Left lobe of liver (tissue), 2 donors: ENCODE results near the gene PODN. TPM values are rescaled to one million over a fixed set of nuclear protein-coding genes. Genes with fewer than 3 reads are reported as not detected.

Experiments used
- ATAC-seq: fragments of 200-7000 bp; cut with Tn5 transposase; one replicate; pipeline ENCODE4 v1.9.1; 2020; ENCODE audit warnings: mild to moderate bottlenecking, moderate library complexity
- DNase-seq: peaks from one replicate; pipeline ENCODE4 v3.0.0-alpha.2; 2020; ENCODE audit warnings: low spot score
- total RNA-seq: library from RNA; stranded (reverse); gene quantifications from one replicate; pipeline ENCODE4 v1.2.1, GENCODE V29; 2021
- donor health status: DM: no; HTN: no; CAD: no; lungs with moderate emphysema.
- donor health status: DM: no; HTN: yes; CAD: no.

The PODN gene
- total RNA-seq, 1 donor from 2014 or later: 3.0 TPM

DNA sequence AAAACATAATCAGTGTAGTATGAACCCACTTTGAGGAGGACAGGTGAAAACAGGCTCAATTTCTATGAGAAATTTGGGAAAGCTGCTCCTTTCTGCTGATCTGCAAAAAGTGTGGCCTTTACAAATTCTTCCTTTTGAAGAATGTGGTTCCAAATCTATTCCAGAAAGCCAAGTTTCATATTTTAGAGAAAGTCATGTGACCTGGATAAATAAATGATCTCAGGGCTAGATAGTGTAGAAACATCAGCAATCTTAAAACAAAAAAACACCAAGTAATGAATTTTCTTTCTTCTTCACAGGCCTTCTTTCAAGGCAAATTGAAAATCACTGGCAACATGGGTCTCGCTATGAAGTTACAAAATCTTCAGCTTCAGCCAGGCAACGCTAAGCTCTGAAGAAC is 11.7 kb upstream of the PODN start:
- ATAC-seq: no peak
- DNase-seq: no peak

GRCh38 chr1:53051676-53052075 is 10.3 kb upstream of the PODN start:
- no peak for DNase-seq
- no peak for ATAC-seq

DNA sequence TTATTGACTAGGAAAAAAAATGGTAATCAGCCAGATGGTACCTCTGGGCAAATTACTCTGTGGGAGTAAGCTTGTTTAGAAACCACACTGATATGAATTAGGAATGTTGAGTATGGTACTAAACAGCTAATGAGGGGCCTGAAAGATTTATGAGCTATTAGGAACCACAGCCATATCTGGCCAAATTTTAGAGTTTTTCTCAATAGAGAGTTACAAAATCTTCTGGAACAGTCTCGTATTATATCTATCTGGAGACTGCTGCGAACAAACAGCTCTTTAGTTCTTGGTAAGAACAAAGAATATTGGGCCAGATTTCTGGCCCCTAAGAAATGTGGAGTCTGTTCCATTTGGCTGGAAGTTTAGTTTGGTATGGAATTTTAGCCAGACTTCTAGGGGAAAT is 4.9 kb upstream of the PODN start:
- DNase-seq (no peak), ATAC-seq (no peak)

GRCh38 chr1:53060579-53060978 is 1.4 kb upstream of the PODN start:
- ATAC-seq: no peak
- no peak for DNase-seq

- DNase-seq: no peak
Observed at GRCh38 chr1:53061123-53061858, 722 bp upstream of the PODN start.

DNA sequence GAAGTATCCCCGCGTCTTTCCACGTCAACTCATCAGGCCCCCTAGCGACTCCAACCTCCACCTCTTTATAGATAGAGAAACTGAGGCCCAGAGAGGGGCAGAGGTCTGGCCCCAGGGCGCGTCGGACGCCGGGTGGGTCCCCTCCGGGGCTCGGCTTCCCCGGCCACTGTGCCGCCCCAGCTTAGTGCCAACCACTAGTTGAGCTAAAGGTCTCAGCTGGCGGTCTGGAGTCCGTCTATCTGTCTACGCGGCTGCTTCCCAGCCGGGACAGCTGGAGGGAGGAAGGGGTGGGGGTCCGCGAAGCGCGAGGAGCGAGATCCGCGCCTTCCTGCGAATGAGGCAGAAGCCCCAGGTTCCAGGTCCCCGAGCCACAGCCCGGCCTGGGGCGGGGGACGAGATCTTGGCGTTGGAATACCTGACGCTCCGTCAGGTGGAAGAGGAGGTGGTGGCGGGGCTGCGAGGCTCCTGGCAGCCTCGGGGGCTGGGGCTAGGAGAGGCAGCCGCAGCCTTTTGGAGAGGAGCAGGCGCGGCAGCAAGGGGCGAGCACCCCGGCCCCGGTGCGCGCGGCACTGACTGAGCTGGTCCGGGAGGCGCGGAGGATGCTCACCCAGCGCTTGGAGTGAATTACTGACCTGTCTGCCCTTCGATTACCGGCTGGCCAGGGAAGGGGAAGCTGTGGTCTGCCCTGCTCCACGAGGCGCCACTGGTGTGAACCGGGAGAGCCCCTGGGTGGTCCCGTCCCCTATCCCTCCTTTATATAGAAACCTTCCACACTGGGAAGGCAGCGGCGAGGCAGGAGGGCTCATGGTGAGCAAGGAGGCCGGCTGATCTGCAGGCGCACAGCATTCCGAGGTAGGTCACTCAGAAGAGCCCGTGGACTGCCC is 937 bp downstream of the PODN start:
- DNase-seq (no peak), ATAC-seq (no peak)

More at GRCh38 chr1:53061123-53061858, 722 bp upstream of the PODN start:
- ATAC-seq: peak; percentile 7

DNA sequence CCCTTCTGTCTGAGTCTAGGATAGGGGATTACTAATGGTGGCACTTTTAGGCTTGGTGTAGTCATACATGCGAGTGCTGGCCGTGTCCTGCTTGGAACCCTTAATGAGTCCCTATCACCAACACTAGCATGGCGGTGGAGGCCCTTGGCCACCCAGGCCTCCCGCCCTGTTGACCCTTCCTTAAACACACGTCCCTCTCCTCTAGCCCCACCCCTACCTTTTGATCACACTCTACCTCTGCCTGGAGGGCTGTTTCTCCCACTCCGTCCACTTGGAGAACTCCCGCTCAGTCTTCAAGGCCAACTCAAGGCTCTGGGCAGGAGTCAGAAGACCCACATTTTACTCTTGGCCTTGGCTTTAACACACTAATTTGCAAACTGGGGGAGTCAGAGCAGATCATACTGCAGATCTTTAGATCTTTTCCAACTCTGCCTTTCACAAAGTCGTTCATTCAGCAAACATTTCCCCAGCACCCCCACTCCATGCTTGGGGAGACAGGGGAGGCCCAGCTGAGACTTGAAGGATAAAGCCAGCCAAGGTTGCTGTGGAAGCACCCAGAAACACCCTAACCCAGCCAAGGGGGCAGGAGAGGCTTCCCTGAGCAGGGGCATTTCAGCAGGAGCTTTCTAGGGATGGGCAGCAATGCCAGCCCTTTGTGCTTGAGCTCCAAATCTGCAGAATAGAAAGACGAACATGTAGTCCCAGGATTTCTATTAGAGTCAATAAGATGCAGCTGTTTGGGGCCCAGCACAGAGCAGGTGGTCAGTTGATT is 1.9 kb downstream of the PODN start:
- DNase-seq (no peak), ATAC-seq (no peak)

GRCh38 chr1:53065391-53065790 is 3.4 kb downstream of the PODN start:
- DNase-seq: no peak
- no peak for ATAC-seq

DNA sequence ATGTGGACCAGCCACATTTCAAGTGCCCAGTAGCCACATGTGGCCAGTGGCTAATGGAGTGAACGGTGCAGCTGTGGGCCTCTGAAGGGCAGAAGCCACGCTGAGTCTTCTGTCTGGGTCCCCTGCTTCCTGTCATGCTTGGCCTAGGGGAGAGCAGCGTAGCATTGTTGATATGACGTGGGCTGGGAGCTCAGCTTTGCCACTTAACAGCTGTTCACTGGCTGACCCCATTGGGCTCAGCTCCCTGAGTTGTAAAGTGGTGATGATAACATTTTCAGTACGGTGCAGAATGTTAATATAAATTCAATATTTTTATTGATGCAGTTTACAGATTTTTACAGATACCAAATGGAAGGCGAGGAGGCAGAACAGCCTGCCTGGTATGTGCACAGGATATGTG is 4.5 kb downstream of the PODN start:
- DNase-seq (peak; percentile 24), ATAC-seq (no peak)

- no peak for ATAC-seq
- DNase-seq: no peak
Observed at GRCh38 chr1:53066891-53067738, 5.1 kb downstream of the PODN start.

DNA sequence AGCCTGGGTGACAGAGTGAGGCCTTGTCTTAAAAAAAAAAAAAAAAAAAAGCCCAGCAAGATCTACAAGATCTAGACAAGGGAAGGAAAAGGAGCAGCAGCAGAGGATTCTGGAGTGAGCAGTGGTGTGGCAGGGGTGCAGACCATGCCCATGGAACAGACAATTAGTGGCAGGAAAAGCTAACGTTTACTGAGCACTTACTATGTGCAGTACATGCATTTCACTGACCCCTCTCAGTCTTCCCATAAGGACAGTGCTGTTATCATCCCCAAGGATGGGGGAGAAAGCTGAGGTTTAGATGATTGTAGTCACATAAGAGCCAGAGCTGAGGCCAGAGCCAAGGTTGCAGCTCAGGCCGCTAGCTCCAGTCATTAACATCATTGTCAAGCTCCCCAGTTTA is 5.9 kb downstream of the PODN start:
- DNase-seq: no peak

DNA sequence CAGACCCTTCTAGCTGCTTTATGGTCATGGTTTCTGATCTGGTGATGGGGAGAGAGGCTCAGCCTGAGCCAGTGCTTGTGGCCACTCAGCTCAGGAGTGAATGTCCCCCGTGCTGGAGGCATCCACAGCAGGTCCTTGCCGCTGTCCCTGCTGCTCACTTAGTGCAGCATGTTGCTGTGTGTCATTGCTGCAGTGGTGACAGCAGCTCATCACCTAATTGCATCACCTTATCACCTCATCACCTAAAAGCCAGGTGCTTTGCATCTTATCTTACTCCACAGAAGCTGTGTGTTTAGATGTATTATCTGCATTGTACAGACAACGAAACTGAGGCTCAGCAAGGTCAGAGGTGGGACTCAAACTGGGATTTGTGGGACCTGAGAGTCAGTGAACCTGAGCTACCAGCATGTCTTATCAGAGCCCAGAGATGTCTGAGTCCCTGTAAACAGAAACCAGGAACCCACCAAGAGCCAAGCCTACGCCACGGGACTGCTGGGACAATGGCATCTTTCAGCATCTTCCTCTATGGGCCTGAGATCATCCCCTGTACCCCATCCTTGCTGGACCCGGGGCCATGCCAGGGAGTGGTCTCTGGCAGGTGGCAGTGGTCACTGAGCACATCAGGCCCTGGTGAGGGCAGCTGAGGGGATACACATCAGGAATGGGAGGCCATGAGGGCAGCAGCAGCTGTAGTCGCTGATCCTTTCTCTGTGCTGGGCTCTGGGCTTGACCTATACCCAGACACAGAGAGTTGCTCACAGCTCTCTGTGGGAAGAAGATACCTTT is 6.5 kb downstream of the PODN start:
- no peak for ATAC-seq
- peak; percentile 32 for DNase-seq

More for the DNA sequence above, 5.9 kb downstream of the PODN start:
- no peak for ATAC-seq

DNA sequence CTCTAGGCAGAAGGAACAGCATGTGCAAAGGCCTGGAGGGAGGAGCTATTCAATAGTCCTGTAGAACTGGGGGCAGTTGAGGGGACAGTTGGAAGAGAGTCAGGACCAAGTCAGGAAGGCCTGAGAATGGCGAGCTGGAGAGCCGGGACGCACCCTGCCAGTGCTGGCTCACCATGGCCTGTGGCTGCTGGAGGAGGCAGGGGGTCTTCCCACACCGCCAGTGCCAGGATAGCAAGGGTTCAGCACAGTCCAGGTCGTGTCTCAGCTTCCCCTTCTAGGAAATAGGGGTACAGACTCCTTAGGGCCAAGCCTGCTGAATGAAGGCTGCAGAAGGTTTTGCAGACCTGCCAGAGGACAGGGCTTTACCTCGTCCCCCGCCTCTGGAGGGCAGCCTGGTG is 7.3 kb downstream of the PODN start:
- peak; percentile 28 for DNase-seq
- ATAC-seq: no peak

GRCh38 chr1:53069663-53070327 is 7.8 kb downstream of the PODN start:
- ATAC-seq (no peak), DNase-seq (peak; percentile 36)

- ATAC-seq (no peak), DNase-seq (peak; percentile 28)
Observed at GRCh38 chr1:53070621-53071020, 8.6 kb downstream of the PODN start.

DNA sequence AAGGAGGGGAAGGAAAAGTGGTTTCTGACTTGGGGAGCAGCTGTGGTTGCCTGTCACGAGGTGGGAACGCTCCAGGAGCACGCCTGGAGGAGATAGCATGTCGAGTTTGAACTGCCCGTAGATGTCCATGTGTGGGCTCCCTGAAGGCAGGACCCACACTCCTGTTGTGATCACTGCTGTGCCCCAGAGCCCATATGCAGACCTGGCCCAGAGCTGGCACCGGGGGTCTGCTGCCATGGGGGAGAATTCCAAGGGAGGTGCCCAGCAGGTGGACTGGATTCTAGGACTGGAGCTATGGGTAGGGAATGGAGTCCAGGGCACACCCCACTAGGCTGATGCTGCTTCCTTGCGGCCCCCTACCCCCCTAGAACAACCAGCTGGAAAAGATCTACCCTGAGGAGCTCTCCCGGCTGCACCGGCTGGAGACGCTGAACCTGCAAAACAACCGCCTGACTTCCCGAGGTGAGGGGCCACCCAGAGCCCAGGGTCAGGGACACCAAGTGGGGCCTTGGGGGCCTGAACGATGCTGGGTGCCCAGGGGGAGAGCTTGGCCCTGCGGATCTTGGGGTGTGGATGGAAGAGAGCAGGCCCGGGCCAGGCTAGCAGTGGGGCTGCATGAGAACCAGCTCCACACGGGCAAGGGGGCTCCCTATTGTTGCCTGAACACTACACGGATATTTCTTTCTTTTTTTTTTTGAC is 9.3 kb downstream of the PODN start:
- ATAC-seq: no peak
- DNase-seq: peak; percentile 38

DNA sequence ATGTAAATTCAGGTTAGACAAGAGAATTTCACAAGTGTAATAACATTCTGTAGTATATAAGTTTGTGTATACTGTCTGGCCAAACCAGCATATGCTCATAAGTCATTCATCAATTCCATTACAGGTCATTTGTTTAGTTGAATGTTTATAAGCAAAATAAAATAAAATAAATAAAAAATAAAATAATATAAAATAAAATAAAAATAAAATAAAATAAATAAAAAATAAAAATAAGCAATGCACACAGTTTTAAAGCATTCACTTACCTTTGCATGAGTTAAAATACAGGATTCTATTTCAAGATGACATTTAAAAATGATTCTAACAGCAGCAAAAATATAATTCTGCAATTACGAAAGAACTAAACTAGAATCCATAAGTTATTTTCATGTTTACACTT is 9.9 kb downstream of the PODN start:
- ATAC-seq (no peak), DNase-seq (no peak)

DNA sequence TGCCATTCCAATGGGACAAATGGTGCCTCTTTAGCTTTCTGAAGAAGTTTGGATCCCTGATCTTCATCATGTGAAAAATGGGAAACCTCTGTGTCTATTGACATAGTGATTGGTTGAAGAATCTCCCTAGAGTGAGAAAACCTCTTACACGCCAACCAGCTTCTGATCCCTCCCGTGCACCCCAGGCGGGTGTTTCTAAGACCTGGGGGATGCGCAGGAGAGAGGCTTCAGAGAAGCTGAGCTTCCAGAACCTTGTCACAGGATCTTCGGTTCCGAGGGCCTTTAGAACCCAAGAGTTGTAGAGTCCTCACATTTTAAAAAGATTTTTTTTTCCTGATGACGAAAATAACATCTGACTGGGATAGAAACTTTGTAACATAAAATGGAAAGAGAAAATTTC is 11.3 kb downstream of the PODN start:
- DNase-seq: no peak
- no peak for ATAC-seq
